GM12872 (cell line): Measurements from ENCODE around the gene LMF2.

Experiments
- CTCF ChIP-seq: IDR thresholded peaks from 3 replicates; pipeline ENCODE4 v1.5.1; 2011; ENCODE audit warnings: low read depth, mild to moderate bottlenecking, low read length, moderate library complexity; ENCODE audit not compliant: insufficient read depth

LMF2 gene

GRCh38 chr22:50456026-50456425 is 51.5 kb downstream of the LMF2 start:
- no peak for TF ChIP-seq CTCF

GRCh38 chr22:50455201-50455600 is 52.3 kb downstream of the LMF2 start:
- TF ChIP-seq CTCF = no peak

GRCh38 chr22:50454556-50455075 is 52.9 kb downstream of the LMF2 start:
- no peak for TF ChIP-seq CTCF
